ENCODE measurements around the gene KCNT1.

The KCNT1 gene

GRCh38 chr9:135769489-135770202 is 67.7 kb downstream of the KCNT1 start:
- peak; percentile 71 for DNase-seq

DNA sequence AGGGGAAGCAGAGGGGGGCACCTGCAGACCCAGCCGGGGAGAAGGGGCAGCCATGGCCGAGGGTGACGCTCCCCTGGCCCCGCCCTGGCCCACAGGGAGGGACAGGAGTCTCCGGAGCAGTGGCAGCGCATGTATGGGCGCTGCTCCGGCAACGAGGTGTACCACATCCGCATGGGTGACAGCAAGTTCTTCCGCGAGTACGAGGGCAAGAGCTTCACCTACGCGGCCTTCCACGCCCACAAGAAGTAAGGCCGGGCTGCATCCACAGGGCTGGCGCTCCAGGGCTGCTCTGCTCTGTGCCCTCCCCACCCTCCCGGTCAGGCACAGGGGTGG is 68.2 kb downstream of the KCNT1 start:
- peak; percentile 84 for DNase-seq

DNA sequence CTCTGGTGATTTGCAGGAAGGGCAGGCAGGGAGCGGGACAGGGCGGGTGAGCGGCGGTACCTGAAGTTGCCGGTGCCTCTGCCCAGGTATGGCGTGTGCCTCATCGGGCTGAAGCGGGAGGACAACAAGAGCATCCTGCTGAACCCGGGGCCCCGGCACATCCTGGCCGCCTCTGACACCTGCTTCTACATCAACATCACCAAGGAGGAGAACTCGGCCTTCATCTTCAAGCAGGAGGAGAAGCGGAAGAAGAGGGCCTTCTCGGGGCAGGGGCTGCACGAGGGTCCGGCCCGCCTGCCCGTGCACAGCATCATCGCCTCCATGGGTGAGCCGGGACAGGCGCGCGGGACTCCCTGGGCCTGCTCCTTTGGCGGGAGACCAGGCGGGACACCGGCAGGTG is 68.8 kb downstream of the KCNT1 start:
- no peak for DNase-seq

- DNase-seq, result no peak
Measured at GRCh38 chr9:135771401-135772051, 69.5 kb downstream of the KCNT1 start.

DNA sequence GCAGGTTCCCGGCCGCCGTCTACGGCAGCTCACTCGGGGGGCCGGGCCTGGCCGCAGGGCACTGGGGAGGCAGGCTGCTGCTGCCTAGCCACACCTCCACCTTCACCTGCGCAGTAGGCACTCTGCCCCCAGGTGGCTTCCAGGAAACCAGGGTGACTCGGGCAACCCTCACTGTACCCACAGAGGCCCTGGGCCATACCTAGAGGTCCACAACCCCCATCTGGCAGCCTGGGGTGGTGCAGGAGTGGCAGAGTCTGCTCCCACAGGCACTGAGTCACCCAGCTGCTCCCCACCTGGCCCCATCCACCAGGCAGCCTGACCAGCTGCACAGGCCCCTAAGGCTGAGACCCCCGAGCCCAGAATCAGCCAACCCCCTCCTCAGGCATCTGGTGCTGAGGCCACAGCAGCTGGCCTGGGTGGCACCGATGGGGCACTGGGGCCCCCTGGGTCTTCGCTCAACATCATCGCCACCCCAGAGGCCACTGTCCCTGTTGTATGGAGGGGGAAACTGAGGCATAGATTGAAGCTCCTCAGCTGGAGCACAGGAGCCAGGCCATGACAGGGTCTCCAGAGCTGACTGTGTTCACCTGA is 70.2 kb downstream of the KCNT1 start:
- DNase-seq, result peak; percentile 85

GRCh38 chr9:135772702-135773493 is 70.9 kb downstream of the KCNT1 start:
- DNase-seq, result no peak

DNA sequence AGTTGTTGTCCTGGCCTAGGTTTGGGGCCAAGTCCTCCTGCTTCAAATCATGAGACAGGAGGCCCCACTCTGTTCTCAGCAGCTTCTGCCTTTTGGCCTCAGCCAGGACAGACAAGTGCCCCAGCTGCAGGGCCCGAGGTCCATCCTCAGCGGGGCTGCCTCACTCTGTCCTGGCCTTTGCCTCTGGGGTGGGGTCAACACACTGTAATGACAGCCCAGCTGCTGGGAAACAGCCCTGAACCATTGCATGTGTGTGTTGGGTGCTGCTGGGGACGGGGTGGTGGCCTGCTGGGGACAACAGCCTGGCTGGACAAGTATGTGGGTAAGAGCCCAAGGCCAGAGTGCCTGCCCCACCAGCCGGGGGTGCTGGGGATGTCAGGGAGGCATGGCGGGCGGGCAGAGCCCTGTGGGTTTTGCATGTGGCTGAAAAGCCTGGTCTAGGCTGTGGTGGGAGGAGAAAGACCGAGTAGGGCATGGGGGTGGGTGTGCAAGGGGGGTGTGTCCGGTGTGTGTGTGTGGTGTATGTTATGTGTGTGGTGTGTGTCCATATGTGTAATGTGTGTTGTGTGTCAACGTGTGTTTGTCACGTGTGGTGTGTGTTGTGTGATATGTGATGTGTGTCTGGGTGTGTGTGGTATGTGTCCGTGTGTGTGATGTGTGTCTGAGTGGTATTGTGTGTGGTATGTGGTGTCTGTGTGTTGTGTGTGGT is 71.7 kb downstream of the KCNT1 start:
- DNase-seq, result no peak

DNA sequence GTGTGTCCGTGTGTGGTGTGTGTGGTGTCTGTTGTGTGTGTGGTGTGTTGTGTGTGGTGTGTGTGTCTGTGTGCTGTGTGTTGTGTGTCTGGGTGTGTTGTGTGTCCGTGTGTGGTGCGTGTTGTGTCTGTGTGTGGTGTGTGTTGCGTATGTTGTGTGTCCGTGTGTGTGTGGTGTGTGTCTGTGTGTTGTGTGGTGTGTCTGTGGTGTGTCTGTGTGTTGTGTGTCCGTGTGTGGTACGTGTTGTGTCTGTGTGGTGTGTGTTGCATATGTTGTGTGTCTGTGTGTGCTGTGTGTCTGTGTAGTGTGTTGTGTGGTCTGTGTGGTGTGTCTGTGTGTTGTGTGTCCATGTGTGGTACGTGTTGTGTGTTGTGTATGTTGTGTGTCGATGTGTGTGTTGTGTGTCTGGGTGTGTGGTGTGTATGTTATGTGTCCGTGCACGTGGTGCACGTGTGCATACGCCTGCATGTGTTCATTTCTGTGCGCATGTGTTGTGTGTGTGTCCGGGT is 72.3 kb downstream of the KCNT1 start:
- DNase-seq, result no peak

- DNase-seq, result no peak
Measured at GRCh38 chr9:135774794-135775525, 73.0 kb downstream of the KCNT1 start.

- no peak for DNase-seq
Measured at GRCh38 chr9:135775911-135776310, 73.9 kb downstream of the KCNT1 start.

GRCh38 chr9:135776893-135777622 is 75.1 kb downstream of the KCNT1 start:
- no peak for DNase-seq

DNA sequence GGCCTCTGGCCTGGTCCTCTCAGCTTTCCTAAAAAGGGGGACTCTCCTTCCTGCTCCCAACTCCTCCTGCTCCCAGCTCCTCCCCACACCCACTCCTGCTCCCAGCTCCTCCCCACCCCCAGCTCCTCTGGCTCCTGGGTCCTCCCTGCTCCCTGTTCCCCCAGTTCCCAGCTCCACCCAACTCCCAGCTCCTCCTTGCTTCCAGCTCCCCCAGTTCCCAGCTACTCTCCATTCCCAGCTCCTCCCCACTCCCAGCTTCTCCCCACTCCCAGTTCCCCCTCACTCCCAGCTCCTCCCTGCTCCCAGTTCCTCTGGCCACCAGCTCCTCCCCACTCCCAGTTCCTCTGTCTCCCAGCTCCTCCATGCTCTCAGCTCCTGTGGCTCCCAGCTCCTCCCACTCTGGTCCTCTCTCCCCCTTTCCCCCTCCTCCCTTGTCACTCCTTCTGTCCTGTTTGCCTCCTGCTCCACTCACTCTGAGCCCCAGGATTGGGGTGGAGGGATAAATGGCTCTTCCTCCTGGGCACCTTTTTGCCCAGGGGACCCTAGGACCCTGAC is 75.7 kb downstream of the KCNT1 start:
- no peak for DNase-seq

DNA sequence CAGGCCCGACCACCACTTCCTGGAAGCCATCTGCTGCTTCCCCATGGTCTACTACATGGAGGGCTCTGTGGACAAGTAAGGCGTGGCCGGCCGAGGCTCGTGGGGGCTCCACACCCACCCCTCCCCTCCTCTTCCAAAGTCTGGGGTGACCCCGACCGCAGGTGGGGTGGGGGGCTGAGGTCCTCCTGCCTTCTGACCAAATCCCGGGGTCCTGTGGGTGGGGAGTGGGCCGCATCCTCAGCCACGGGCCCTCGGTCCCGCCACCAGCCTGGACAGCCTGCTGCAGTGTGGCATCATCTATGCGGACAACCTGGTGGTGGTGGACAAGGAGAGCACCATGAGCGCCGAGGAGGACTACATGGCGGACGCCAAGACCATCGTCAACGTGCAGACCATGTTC is 76.4 kb downstream of the KCNT1 start:
- no peak for DNase-seq

- DNase-seq, result no peak
Measured at GRCh38 chr9:135779571-135779970, 77.6 kb downstream of the KCNT1 start.

GRCh38 chr9:135780086-135780485 is 78.1 kb downstream of the KCNT1 start:
- no peak for DNase-seq

- DNase-seq, result no peak
Measured at GRCh38 chr9:135780626-135781025, 78.6 kb downstream of the KCNT1 start.

- DNase-seq, result no peak
Measured at GRCh38 chr9:135782946-135783345, 81.0 kb downstream of the KCNT1 start.

GRCh38 chr9:135783540-135784245 is 81.7 kb downstream of the KCNT1 start:
- DNase-seq, result no peak

- DNase-seq, result no peak
Measured at GRCh38 chr9:135785013-135785575, 83.1 kb downstream of the KCNT1 start.

- no peak for DNase-seq
Measured at GRCh38 chr9:135786146-135786690, 84.2 kb downstream of the KCNT1 start.

Measured in RPMI8226 (cell line).